ENCODE measurements around the gene DAP3.
A peak's percentile ranks its signal among the peaks of the same experiment; 100 is the strongest.
"Not testable (repeated sequence)": the region's sequence is repeated elsewhere in the genome, so short reads cannot be mapped to it uniquely, and the experiment has no call there.

DAP3 gene

DNA sequence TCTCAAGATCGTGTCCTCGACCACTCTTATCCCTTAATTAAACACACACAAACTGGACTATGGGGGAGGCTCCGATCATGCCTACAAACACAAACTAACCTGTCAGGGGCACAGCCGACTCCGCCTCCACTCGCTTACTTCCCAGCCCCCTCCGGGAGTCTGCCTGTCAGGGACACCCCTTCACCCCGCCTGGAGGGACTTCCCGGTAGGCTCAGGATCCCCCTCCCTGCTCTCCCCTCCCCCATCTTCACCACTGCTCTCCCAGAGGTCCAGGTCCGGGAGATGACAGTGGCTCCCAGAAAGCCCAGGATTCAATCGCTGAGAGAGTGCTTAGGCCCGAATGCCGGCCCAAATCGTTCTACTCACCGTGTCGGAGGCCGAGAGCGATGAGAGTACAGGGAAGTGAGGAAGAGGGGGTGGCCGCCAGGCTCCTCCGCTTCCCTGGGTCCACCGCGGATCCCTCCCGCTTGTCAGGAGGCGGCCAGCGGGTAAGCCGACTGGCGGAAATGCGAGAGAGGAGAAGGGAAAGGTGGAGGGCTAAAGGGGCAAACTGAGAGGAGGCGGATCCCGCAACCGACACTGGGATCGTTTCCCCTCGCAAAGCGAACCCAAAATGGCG is 1.1 kb upstream of the DAP3 start:
- DNase-seq, result not testable (repeated sequence)

DNA sequence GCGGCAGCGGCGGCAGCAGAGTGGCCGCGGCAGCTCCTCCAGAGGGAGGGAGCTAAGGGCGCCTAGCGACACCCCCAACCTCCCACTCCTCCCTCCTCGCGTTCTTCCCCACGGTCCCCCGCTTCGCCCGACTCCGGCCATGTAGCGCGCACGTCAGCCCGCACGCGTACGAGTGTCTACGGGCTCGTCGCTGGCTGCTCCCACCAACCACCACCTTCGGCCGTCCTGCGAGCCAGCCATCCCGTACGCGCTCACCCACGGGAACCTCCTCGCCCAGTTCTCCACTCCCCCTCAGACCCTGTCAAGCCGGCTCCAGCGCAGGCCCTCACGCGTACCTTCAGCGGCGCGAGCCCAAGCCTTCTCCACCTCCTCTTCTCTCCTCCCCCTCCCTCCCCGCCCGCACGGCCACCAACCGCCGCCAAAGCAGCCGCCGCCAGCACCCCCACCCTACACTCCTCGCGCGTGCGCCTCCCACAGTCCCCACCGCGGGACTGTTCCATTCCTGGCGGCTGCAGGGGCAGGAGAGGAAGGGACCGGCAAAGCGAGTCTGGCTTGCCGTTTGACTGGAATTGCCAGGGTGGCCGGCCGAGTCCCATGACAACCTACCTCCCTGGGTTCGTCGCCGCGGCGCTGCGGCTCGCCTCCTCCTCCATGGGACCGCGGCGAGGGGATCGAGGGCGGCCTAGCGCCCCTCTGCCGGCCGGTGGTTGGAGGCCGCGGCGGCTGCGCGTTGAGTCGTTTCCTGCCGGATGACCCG is 389 bp upstream of the DAP3 start, which contains the start of gene YY1AP1:
Gene YY1AP1, minus strand, starts transcription at position 451 of the 757 bp plus-strand sequence. CDS start 8,338 bp downstream, outside the sequence.
- peak; percentile 93 for DNase-seq

DNA sequence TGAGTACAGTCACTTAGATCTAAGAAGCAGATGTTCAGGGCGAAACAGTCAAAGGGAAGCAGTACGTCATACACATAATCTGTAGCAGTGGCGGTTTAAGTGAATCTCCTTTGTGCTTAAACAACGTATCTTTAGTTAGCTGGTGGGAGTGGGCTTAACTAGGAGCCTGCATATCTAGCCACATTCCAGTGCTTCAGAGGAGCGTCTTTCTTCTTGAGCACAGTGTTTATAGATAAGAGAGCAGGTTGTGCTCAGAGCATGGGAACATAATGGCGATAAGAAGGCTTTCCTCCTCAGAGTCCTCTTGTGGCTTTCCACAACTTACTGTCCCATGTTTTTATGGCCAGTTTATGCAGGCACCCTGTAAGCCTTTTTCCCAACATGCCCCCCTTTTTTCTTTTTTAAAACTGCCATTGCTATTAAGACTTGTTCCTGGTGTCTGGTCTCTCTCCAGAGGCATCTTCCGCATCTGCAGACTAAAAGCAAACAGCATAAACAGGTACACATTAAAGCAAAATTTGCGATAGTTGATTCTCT is 3.2 kb downstream of the DAP3 start:
- DNase-seq, result no peak

DNA sequence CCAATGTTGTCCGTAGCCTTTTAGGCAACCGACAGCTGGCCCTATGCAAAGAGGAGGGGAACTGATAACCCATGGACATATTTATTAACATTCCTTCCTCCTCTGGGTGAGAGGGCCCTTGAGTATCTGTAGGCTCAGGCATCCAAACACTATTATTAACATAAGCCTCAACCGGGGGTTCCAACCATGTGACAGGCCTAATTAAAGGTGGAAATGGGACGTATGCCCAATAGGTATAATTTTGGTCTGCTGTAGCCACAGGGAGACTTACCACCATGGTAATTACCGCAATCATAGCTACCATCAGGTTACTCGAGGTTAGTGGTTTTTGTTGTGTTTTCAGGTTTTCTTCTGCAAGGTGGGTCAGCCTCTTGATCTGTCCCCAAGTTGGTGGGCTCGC is 5.3 kb downstream of the DAP3 start:
- DNase-seq, result no peak

DNA sequence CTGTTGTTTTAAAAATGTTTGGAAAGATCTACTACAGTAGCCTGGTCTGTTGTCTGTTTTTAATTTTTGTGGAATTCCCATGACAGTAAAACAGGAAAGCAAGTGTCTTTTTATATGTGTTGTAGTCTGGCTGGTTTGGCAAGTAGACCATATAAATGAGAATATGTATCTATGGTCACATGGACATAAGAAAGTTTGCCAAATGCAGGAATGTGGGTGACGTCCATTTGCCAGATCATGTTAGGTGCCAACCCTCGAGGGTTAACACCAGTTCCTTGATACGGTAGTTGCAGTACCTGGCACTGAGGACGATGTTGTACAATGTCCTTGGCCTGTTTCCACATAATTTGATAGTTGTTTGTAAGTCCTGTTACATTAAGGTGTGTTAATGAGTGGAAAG is 6.2 kb downstream of the DAP3 start:
- no peak for DNase-seq

DNA sequence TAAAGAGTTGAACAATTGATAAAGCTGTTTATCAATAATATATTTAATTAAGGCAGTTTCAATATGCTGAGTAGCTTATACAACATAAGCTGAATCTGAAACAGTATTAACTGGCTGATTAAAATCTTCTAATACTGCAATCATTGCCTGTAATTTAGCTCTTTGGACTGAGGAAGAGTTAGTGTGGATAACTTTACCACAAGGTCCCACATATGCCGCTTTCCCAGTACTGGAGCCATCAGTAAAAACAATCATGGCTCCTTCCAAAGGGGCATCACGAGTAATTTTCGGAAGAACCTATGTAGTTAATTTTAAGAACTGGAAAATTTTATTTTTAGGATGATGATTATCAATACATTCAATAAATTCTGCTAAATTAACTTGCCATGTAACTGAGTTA is 6.7 kb downstream of the DAP3 start:
- DNase-seq, result no peak

DNA sequence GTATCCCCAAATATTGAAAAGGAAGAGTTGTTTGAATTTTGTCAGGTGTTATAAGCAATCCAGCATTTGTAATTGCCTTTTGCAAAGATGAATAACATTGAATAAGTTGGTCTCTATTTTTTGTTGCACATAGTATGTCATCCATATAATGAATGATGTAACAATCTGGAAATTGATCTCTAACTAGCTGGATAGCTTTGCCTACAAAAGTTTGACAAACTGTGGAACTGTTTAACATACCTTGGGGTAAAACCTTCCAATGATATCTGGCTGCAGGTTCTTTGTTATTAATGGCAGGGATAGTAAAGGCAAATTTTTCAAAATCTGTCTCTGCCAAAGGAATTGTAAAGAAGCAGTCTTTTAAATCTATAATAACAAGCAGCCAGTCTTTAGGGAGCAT is 7.6 kb downstream of the DAP3 start:
- no peak for DNase-seq

DNA sequence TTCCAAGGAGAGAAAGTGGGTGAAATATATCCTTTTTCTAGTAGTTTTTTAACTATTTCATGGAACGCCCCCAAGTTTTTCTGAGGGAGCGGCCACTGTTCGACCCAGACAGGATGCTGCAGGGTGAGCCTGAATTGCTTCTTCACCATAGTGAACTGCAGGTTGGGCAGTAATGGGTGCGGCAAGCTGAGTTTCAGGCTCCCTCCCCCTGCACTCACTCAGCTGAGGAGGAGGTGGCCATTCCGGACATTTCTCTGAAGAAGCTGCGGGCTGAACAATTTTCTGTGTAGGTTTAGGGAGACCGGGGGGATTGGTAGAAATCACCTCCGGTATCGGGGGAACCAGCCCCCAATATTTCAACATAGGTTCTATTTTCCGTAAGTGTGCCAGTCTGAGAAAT is 8.2 kb downstream of the DAP3 start:
- DNase-seq, result no peak

DNA sequence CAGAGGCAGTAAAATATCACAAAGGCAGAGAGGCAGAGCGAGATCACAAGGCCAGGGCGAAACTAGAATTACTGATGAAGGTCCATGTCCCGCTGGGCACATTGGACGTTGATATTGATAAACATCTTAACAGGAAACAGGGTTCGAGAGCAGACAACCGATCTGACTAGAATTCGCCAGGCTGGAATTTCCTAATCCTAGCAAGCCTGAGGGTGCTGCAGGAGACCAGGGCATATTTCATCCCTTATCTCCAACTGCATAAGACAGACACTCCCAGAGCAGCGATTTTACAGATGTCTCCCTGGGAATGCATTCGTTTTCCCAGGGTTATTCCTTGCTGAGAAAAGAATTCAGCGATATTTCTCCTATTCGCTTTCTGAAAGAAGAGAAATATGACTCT is 8.7 kb downstream of the DAP3 start:
- DNase-seq, result not testable (repeated sequence)

DNA sequence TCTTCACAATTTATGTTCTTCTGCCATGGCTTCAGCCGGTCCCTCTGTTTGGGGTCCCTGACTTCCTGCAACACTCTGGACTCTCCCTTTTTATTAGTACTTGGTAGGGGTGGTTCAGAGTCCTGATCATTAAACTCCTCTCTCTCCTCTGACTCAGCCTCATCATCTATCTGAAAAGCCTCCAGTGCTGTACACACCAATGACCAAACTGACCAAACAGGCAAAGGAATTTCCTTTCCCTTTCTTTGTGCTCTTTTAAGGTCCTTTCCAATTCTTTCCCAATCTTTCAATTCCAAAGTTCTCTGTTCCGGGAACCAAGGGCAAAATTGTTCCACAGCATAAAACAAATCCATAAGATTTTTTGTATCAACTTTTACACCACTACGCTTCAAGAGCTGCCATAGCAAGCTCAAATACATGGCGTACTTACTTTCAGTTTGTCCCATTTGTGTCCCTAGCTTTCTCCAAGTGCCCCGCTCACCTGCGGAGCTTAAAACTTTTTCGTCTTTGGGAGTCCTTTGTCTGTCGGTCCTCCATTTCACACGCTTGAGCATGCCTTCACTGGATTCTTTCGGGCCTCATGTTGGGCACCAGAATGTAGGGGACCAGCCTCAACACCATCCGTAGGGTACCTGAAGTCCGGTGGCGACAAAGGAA is 9.6 kb downstream of the DAP3 start:
- no peak for DNase-seq

DNA sequence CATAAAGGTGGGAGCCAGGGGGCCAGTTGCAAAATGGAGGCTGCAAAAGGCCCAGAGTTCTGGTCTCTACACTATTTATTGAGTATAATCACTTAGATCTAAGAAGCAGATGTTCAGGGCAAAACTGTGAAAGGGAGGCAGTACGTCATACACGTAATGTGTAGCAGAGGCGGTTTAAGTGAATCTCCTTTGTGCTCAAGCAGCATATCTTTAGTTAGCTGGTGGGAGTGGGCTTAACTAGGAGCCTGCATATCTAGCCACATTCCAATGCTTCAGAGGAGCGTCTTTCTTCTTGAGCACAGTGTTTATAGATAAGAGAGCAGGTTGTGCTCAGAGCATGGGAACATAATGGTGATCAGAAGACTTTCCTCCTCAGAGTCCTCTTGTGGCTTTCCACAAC is 10.2 kb downstream of the DAP3 start:
- not testable (repeated sequence) for DNase-seq

DNA sequence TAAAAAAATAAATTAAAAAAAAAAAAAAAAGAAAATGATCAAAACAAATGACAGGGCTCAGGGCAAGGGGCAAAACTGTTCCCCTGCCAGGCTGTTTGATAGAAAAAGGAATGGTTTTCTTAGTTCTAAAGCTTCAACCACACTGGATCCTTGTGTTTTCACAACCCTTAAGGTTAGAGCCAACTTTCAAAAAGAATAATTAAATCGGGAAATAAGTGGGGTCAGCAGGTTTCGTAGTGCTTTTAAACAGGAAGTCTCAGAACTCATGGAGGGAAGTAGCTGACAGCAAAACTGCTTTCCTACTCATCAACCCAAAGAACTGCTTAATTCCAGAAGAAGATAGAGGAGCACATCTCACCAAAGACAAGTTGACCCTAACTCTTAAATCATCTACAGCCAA is 12.8 kb downstream of the DAP3 start:
- DNase-seq, result not testable (repeated sequence)

DNA sequence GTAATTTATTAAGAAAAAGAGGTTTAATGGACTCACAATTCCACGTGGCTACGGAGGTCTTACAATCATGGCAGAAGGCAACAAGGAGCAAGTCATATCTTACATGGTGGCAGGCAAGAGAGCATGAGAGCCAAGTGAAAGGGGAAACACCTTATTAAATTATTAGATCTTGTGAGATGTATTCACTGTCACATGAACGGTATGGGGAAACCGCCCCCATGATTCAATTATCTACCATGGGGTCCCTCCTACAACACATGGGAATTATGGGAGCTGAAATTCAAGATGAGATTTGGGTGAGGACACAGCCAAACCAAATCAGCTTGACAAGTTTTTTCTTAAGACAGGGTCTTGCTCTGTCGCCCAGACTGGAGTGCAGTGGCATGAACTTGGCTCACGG is 14.3 kb downstream of the DAP3 start:
- no peak for DNase-seq

DNA sequence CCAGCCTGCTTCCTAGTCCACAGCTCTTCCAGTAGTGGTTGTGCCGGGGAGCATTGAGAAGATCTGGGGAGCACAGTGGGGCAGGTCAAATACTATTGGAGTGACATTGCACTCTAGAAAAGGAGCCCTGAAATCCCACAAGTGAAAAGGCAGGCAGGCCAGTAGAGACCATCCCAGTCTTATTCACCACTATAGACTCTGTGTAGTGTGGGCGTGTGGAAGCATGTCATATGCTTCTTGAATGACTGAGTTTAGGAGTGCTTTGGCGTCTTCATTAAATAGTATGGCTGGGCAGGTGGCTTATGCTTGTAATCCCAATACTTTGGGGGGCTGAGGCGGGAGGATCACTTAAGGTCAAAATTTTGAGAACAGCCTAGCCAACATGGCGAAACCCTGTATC is 15.5 kb downstream of the DAP3 start:
- not testable (repeated sequence) for DNase-seq

DNA sequence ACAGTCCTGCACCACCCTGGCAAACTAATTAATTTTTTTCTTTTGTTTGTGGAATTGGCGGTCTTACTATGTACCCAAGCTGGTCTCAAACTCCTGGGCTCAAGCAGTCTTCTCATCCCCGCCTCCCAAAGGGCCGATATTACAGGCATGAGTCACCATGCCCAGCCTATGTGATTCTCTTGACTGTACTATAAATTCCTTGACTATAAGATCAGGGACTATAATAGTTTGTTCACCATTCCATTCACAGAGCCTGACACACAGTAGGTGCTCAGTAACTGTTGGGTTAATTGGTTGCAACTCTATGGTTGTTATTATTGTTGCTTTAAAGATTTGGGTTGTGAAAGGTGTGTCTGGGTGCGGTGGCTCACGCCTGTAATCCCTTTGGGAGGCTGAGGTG is 17.2 kb downstream of the DAP3 start:
- DNase-seq, result no peak

DNA sequence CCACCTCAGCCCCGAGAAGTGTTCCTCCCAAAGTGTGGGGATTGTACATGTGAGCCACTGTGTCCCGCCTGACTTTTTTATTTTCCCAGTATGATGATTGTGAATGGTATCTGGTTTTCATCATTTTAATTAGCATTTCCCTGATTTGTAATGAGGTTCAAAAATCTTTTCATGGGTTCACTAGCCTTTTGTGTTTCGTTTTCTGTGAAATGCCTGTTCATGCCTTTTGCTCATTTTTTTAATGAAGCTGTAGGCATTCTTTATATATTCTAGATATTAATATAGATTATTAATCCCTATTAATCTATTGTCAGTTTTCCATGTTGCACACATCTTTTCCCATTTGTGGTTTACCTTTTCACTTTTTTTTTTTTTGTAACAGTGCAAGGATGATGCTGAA is 20.5 kb downstream of the DAP3 start:
- no peak for DNase-seq

DNA sequence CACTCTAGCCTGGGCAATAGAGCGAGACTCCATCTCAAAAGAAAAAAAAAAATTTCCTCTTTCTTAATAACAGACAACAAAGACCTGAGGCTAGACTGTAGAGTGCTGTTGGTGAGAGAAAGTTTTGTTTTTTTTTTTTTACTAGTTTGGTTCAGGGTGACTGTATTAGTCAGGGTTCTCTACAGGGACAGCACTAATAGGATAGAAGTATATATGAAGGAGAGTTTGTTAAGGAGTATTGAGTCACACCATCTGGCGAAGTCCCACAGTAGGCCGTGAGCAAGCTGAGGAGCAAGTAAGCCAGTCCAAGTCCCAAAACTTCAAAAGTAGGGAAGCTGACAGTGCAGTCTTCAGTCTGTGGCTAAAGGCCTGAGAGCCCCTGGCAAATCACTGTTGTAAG is 22.6 kb downstream of the DAP3 start:
- DNase-seq, result not testable (repeated sequence)

DNA sequence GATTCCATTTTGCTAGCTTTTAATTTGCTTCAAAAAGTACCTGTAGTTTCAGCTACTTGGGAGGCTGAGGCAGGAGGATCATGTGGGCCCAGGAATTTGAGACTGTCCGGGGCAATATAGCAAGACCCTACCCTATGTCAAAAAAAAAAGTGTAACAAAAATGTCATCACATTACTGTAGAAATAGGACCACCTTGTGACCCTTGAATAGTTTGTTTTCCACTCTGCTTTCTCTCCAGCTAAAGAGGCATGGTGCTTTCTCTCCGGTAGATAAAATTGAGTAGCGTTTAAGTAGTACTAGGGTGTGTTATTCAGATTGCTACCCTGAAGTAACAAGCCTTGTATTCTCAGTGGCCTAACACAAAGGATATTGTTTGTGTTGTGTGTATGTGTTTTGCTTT is 23.7 kb downstream of the DAP3 start:
- not testable (repeated sequence) for DNase-seq

DNA sequence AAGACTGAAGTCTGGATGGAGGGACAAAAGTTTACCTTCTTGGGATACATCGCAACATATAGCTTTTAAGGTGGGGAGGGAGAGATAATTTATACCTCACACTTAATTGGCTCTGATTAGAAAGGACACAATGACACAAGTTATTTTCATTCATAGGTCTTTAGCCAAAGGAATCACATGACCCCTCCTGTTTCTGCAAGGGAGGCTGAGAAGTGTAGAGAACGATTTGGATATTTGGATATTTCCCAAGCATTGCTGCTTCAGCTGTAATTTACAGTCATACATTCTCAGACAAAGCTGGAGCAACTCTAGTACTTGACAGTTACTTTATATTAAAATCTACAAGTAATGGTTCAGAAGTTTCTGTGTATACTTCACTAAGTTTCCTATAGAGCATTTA is 24.2 kb downstream of the DAP3 start:
- no peak for DNase-seq

DNA sequence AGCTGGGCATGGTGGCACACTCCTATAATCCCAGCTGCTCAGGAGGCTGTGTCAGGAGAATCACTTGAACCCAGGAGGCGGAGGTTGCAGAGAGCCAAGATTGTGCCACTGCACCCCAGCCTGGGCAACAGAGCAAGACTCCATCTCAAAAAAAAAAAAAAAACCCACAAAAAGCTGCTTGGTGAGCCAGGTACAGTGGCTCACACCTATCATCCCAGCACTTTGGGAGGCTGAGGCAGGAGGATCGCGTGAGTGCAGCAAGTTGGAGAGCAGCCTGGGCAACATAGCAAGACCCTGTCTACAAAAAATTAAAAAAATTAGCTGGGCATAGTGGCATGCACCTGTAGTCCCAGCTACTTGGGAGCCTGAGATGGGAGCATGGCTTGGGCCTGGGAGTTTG is 26.2 kb downstream of the DAP3 start:
- DNase-seq, result not testable (repeated sequence)

DNA sequence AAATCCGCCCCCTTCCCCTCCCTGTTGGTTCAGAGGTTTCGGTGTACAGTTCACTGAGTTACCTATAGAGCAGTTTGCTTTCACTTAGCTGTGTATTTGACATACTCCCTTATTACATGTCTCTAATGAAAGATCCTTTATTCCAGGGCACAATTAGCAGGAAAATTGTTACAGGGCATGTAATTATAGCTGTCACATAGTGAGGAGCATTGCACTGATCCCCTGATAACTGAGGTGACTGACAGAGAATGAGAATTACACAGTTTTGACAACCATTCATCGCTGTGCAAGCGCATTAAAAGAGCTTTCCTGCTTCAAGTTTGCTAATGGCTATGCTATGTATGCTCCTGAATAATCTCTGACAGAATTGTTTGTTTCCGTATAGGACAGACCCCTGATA is 26.9 kb downstream of the DAP3 start:
- DNase-seq, result no peak

DNA sequence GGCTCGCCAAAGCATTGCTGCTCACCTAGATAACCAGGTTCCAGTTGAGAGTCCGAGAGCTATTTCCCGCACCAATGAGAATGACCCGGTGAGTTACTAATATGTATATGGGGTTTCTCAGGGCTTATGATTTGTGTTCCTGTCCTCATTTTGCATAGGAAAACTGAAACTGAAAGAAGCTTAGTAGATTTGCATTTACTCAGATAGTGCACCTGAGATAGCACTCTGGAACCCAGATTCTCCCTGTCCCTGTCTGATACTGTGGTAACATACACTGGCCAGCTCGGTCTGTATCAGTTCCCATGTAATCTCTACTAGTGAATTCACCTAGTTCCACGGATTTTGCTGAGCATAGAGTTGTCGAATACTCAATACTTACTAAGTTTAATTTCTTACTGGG is 28.1 kb downstream of the DAP3 start:
- no peak for DNase-seq

DNA sequence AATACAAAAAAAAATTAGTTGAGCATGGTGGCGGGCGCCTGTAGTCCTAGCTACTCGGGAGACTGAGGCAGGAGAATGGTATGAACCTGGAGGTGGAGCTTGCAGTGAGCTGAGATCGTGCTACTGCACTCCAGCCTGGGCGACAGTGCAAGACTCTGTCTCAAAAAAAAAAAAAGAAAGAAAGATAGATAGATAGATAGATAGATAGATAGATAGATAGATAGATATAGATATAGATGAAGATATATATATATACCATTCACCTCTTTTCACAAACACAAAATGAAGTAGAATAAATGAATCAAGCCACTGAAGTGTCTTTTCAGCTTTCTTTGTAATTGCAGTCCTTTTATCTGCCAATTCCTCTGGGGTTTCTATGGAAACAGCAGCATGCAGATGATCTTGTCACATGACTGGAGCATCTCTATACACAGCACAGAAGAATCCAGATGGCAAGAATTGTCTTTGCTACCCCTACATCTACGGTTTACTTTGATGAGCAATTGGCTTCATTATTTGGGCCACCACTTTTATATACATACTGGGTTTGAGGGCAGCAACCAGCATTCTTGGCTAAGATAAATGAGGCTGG is 29.7 kb downstream of the DAP3 start:
- DNase-seq, result peak; percentile 27

DNA sequence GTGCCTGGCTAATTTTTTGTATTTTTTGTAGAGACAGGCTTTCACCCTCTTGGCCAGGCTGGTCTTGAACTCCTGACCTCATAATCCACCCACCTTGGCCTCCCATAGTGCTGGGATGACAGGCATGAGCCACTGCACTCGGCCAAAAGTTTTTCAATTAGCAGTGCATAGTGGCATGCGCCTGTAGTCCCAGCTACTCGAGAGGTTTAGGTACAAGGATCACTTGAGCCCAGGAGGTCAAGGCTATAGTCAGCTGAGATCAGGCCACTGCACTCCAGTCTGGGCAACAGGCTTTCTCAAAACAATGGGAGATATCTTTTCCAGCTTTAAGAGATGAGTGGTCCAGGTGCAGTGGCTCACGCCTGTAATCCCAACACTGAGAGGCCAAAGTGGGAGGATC is 30.8 kb downstream of the DAP3 start:
- no peak for DNase-seq

All from NCI-H1694 treated with DMSO at 0.1 percent for 48 hours (cell line).